Measurements from ENCODE around the gene CNFN.

DNA sequence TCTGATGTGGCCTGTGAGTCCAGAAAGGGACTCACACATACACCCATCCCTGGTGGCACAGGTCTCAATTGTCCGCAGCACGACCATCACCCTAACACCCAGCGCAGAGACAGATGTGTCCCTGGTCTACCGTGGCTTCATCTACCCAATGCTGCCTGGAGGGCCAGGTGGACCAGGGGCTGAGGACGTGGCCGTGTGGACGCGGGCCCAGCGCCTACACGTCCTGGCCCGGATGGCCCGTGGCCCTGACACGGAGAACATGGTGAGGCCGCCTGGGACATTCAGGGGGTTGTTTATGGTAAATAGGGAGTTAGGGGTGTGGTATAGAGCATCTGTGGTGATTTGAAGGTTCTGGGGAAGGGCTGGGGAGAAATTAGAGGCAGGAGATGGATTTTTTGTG, 41.9 kb downstream of the CNFN start:
- TF ChIP-seq FOXM1 (IDR thresholded peaks at IDR 0.05; ENCODE audit: borderline replicate concordance, low read depth) (no peak), TEAD4 (IDR thresholded peaks at IDR 0.05) (no peak)
- TF ChIP-seq, protein P1, sequence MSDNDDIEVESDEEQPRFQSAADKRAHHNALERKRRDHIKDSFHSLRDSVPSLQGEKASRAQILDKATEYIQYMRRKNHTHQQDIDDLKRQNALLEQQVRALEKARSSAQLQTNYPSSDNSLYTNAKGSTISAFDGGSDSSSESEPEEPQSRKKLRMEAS (IDR thresholded peaks at IDR 0.05), result no peak
